Ovary (tissue), 9 donors: ENCODE measurements around the gene PLPPR5. TPM values are rescaled to one million over a fixed set of nuclear protein-coding genes. Genes with fewer than 3 reads are reported as not detected.
"Not testable (repeated sequence)": the region's sequence is repeated elsewhere in the genome, so short reads cannot be mapped to it uniquely, and the experiment has no call there.

Experiments used
- DNase-seq, 5 donors: peaks; one replicate each; pipeline ENCODE4 v3.0.0-alpha.2; 2019 to 2020
- H3K27ac ChIP-seq, 2 donors: fragments of 200-600 bp; one replicate each; pipeline versions ENCODE4 v1.5.1 to v1.8.0; 2019 to 2022
- H3K27me3 ChIP-seq: fragments of 200-600 bp; one replicate; pipeline ENCODE4 v1.8.0; 2022
- H3K36me3 ChIP-seq: fragments of 200-600 bp; sonication (generic); one replicate; pipeline ENCODE4 v1.5.1; 2019
- H3K4me1 ChIP-seq: one replicate; pipeline ENCODE4 v1.8.1; 2013; ENCODE audit warnings: mild to moderate bottlenecking, moderate library complexity; ENCODE audit not compliant: insufficient read depth
- H3K4me3 ChIP-seq: fragments of 200-600 bp; sonication (generic); one replicate; pipeline ENCODE4 v1.5.1; 2017
- H3K9me3 ChIP-seq, 2 donors: fragments of 200-600 bp in 1 of 2; sonication (generic) in 1 of 2; one replicate each; pipeline versions ENCODE4 v1.5.1 to v1.8.1; 2013 to 2019; ENCODE audit warnings: mild to moderate bottlenecking in 1 of 2, moderate library complexity in 1 of 2
- EP300 ChIP-seq: sonication (generic); formaldehyde crosslinking; IDR thresholded peaks from one replicate; pipeline ENCODE4 v1.6.1; 2017; ENCODE audit warnings: antibody characterized with exemption
- POLR2A ChIP-seq: fragments of 450-650 bp; IDR thresholded peaks from one replicate; pipeline ENCODE4 v1.6.1; 2017; ENCODE audit warnings: antibody characterized with exemption, mild to moderate bottlenecking, moderate library complexity
- WGBS, 3 donors: extraction: QIAGEN DNeasy Blood & Tissue Kit in 1 of 3; methylation state at CpG; one replicate each; pipeline versions ENCODE4 v1.1.5 to v1.1.7; 2013 to 2017; 5-methylcytosine and 5-hydroxymethylcytosine counted together
- intact Hi-C, 4 donors: fragments of 100-400 bp; cut with DNase I; formaldehyde crosslinking; loops; one replicate each; pipeline versions ENCODE4 v1.11.0 to v1.15.1; 2022 to 2023
- polyA plus RNA-seq, 2 donors: library from polyadenylated mRNA; stranded (reverse); fragments of 200-250 nt in 1 of 2; fragments of 350-450 nt in 1 of 2; fragmentation: Illumina TruSeq in 1 of 2; extraction: RNeasy Lipid Tissue Mini Kit (QIAGEN cat#74804) in 1 of 2; gene quantifications; one replicate each; pipeline ENCODE4 v1.2.3, GENCODE V29; 2013 to 2014
- total RNA-seq, 7 donors: library from RNA; depleted of rRNA in 2 of 7; stranded (reverse); fragments of >200 nt in 2 of 7; fragmentation: NEBNext Ultra II Directional in 3 of 7; extraction: Animal tissue kit (Norgen Biotek cat#: 25700) in 3 of 7; gene quantifications; one replicate each; pipeline versions ENCODE4 v1.1.0 to v1.2.4, GENCODE V29; 2016 to 2023
- TF ChIP-seq, protein P1 (sequence below), 3 donors: fragments of 450-650 bp in 2 of 3; fragments of 200-600 bp in 1 of 3; IDR thresholded peaks; one replicate each; pipeline versions ENCODE4 v1.5.1 to v1.8.0; 2016 to 2022; ENCODE audit warnings: antibody characterized with exemption in 3 of 3, mild to moderate bottlenecking in 1 of 3
- donor health status: DM: no; HTN: no; CAD: no; lungs with moderate emphysema.
- donor health status: DM: no; HTN: no; CAD: no.
- donor health status: Bipolar disorder and iron deficiency.
- donor health status: DM: yes; HTN: yes; CAD: no.
- donor health status: DM: no; HTN: no; CAD: no.
- donor health status: DM: yes; HTN: yes; CAD: no.

Gene PLPPR5
- total and polyA plus RNA-seq, 9 donors: not detected

DNA sequence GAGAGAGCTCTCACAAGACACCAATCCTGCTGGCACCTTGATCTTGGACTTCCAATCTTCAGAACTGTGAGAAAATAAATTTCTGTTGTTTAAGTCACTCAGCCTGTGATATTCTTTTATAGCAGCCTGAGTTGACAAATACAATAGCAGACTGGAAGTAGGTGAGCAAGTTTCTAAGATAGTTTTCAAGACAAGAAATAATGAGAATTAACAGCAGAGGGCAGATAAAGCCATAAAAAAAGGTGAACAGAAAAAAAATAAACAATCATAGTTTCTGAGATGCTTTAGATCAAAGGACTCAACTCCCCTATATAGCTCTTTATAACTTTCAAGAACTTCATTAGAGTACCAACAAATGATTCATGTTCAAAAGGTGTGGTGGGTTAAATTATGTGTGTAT lies 119.8 kb downstream of the PLPPR5 start:
- no peaks in the 10 kb centered on the region for H3K27me3 ChIP-seq
- intact Hi-C loops: no loop called here
- H3K4me1 ChIP-seq: no peaks in the 10 kb centered on the region
- DNase-seq: no peak
- H3K36me3 ChIP-seq: no peaks in the 10 kb centered on the region
- no peak overlapping the region for H3K4me3 ChIP-seq
- TF ChIP-seq, protein P1, sequence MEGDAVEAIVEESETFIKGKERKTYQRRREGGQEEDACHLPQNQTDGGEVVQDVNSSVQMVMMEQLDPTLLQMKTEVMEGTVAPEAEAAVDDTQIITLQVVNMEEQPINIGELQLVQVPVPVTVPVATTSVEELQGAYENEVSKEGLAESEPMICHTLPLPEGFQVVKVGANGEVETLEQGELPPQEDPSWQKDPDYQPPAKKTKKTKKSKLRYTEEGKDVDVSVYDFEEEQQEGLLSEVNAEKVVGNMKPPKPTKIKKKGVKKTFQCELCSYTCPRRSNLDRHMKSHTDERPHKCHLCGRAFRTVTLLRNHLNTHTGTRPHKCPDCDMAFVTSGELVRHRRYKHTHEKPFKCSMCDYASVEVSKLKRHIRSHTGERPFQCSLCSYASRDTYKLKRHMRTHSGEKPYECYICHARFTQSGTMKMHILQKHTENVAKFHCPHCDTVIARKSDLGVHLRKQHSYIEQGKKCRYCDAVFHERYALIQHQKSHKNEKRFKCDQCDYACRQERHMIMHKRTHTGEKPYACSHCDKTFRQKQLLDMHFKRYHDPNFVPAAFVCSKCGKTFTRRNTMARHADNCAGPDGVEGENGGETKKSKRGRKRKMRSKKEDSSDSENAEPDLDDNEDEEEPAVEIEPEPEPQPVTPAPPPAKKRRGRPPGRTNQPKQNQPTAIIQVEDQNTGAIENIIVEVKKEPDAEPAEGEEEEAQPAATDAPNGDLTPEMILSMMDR (IDR thresholded peaks at IDR 0.05): no peak
- TF ChIP-seq POLR2A (no peak), EP300 (no peak)
- no peaks in the 10 kb centered on the region for H3K9me3 ChIP-seq
- H3K27ac ChIP-seq: no peak overlapping the region

DNA sequence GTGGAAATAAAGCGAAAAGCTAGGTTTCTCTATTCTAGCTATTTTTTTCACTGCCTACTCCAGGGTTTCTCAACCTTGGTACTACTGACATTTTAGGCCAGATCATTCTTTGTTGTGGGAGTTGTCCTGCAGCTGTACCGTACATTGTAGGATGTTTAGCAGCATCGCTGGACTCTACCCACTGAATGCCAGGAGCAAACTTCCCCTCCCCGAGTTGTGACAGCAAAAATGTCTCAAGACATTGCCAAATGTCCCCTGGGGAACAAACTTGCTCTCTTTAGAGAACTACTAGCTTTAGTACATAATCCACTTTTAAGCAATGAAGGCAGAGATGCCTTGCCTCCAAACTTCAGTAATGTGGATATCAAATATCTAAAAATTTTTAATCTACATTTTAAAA lies 122.8 kb downstream of the PLPPR5 start:
- TF ChIP-seq EP300 (no peak), POLR2A (no peak)
- TF ChIP-seq, protein P1 (IDR thresholded peaks at IDR 0.05): no peak
- Histone ChIP-seq H3K27ac (no peak overlapping the region), H3K27me3 (no peaks in the 10 kb centered on the region), H3K9me3 (no peaks in the 10 kb centered on the region), H3K4me3 (no peak overlapping the region), H3K36me3 (no peaks in the 10 kb centered on the region), H3K4me1 (no peaks in the 10 kb centered on the region)
- WGBS, 3 donors: 84 to 91% (median 85%) methylated on average over 4 of the region's 4 CpGs
- no peak for DNase-seq
- intact Hi-C loops: no loop called here

DNA sequence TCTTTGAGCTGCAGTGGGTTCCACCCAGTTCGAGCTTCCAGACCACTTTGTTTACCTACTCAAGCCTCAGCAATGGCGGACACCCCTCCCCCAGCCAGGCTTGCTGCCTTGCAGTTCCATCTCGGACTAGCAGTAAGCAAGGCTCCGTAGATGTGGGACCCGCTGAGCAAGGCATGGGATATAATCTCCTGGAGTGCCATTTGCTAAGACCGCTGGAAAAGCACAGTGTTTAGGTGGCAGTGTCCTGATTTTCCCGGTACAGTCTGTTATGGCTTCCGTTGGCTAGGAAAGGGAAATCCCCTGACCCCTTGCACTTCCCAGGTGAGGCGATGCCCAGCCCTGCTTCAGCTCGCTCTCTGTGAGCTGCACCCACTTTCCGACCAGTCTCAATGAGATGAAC lies 123.4 kb downstream of the PLPPR5 start:
- H3K4me3 ChIP-seq, DNase-seq, H3K4me1 ChIP-seq, H3K9me3 ChIP-seq, H3K27me3 ChIP-seq, H3K27ac ChIP-seq, intact Hi-C loops, H3K36me3 ChIP-seq: not testable (repeated sequence)
- 84 to 98% (median 92%) methylated on average over 11 of the region's 11 CpGs for WGBS, 3 donors

DNA sequence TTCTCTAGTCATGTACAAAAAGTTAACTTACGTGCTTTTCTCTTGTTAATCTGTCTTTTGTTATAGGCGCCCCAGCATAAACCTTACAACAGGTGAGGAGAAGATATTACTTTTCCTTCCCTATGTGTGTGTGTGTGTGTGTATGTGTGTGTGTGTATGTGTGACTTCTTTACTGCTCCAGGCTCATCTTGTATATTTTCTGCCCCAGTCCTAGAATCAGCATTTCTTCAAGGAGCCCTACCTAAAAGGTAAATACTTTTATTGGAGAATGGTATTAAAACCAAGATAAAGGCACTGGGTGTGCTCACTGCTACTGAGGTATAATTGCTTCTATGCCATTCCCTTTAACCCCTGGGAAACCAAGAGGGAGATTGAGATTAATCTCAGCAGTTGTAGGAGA lies 129.8 kb downstream of the PLPPR5 start:
- no peaks in the 10 kb centered on the region for H3K9me3 ChIP-seq
- TF ChIP-seq, protein P1 (IDR thresholded peaks at IDR 0.05): no peak
- TF ChIP-seq EP300 (no peak), POLR2A (no peak)
- intact Hi-C loops: no loop called here
- H3K27me3 ChIP-seq: no peaks in the 10 kb centered on the region
- H3K4me3 ChIP-seq: no peak overlapping the region
- H3K36me3 ChIP-seq: no peaks in the 10 kb centered on the region
- no peak for DNase-seq
- H3K4me1 ChIP-seq: no peaks in the 10 kb centered on the region
- no peak overlapping the region for H3K27ac ChIP-seq
- WGBS, 3 donors: 85 to 93% (median 92%) methylated on average over 2 of the region's 2 CpGs

DNA sequence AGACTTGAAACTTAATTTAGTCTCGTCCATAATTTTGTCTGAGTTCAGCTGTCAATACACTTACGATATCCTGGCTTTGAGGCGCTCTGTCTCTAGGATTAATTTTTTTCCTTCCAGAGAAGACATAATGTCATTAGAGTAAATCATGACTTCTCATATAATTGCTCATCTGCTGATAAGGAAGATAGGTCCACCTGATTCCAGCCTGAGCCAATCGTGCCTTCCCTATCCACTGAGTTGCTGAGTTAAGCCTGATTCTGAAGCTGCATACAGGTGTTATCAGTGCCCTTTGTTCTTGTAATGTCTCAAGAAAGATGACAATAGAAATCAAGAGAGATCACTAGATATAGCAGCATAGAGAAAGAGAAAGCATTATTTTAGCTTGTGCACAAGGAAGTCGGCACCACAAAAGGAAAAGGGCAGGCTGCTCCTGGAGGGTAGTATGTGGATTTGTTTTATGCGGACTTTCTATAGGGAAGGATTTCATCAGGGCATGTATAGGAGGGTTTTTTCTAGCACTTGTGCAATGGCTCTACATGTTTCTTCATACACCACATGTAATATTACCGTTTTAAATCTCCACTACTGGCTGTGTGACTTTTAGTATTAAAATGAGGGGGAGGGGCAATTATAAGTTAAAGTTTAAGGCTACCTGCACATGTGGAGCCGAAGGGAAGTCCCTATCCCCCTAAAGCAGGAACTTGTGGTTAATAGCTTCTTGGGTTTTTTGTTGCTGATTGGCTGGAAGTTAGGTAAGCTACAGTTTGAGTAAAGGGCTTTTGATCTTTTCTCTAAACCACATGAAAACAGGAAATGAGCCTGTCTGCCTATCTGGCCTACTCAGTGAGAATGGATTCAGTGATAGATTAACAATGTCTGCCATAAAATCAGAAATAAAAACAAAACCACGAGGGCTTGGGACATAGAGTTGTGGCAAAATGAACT lies 133.4 kb downstream of the PLPPR5 start:
- intact Hi-C loops: no loop called here
- H3K27me3 ChIP-seq: no peaks in the 10 kb centered on the region
- H3K9me3 ChIP-seq: no peaks in the 10 kb centered on the region
- WGBS, 3 donors: 63 to 68% (median 65%) methylated on average over 9 of the region's 9 CpGs
- DNase-seq: no peak
- no peak overlapping the region for H3K27ac ChIP-seq
- no peaks in the 10 kb centered on the region for H3K36me3 ChIP-seq
- no peak overlapping the region for H3K4me3 ChIP-seq
- H3K4me1 ChIP-seq: no peaks in the 10 kb centered on the region
- TF ChIP-seq EP300: no peak
- TF ChIP-seq, protein P1 (IDR thresholded peaks at IDR 0.05): no peak
- TF ChIP-seq POLR2A: no peak
